Kidney (tissue), 14 donors: ENCODE measurements around the gene ARHGEF12. TPM values are rescaled to one million over a fixed set of nuclear protein-coding genes. Genes with fewer than 3 reads are reported as not detected.

Experiments
- DNase-seq, 5 donors: peaks; one replicate each; pipeline ENCODE4 v3.0.0-alpha.2; 2013 to 2020
- FAIRE-seq: peaks from 2 replicates; lab custom pipeline; 2012; peaks lifted over from hg19 to GRCh38; lab: Jason Lieb, UNC
- H3K27ac ChIP-seq, 2 donors: one replicate each; pipeline ENCODE4 v1.7.0; 2013; ENCODE audit warnings: low read depth in 2 of 2, low read length in 2 of 2, inconsistent platforms in 1 of 2
- H3K27me3 ChIP-seq: one replicate; pipeline ENCODE4 v1.7.1; 2013; ENCODE audit warnings: low read length, inconsistent platforms; ENCODE audit not compliant: control insufficient read depth, insufficient read depth
- H3K36me3 ChIP-seq, 3 donors: one replicate each; pipeline versions ENCODE4 v1.7.0 to v1.7.1; 2013; ENCODE audit warnings: low read length in 3 of 3, control low read depth in 1 of 3, inconsistent platforms in 1 of 3; ENCODE audit not compliant: insufficient read depth in 3 of 3, control insufficient read depth in 2 of 3
- H3K4me1 ChIP-seq, 3 donors: one replicate each; pipeline versions ENCODE4 v1.7.0 to v1.7.1; 2013; ENCODE audit warnings: low read length in 3 of 3, inconsistent platforms in 1 of 3, low read depth in 1 of 3; ENCODE audit not compliant: control insufficient read depth in 2 of 3, insufficient read depth in 2 of 3
- H3K4me3 ChIP-seq, 3 donors: one replicate each; pipeline versions ENCODE4 v1.7.0 to v1.8.1; 2013; ENCODE audit warnings: low read length in 3 of 3, control low read depth in 1 of 3, inconsistent platforms in 1 of 3
- H3K9ac ChIP-seq, 3 donors: one replicate each; pipeline versions ENCODE4 v1.7.0 to v1.7.1; 2013; ENCODE audit warnings: low read length in 3 of 3, control low read depth in 1 of 3, inconsistent platforms in 1 of 3
- H3K9me3 ChIP-seq, 3 donors: one replicate each; pipeline versions ENCODE4 v1.7.0 to v1.7.1; 2013; ENCODE audit warnings: low read length in 3 of 3, control low read depth in 1 of 3, inconsistent platforms in 1 of 3; ENCODE audit not compliant: control insufficient read depth in 2 of 3, insufficient read depth in 1 of 3
- intact Hi-C: fragments of 100-400 bp; cut with DNase I; formaldehyde crosslinking; loops from one replicate; pipeline ENCODE4 v1.11.1; 2022
- polyA plus RNA-seq: library from polyadenylated mRNA; stranded (reverse); fragments of 350-450 nt; fragmentation: Illumina TruSeq; extraction: RNeasy Lipid Tissue Mini Kit (QIAGEN cat#74804); gene quantifications from one replicate; pipeline ENCODE4 v1.2.3, GENCODE V29; 2014; ENCODE audit warnings: low read depth, low replicate concordance; ENCODE audit not compliant: insufficient read depth
- total RNA-seq: library from RNA; stranded (reverse); fragmentation: NEBNext Ultra II Directional; extraction: Animal tissue kit (Norgen Biotek cat#: 25700); gene quantifications from one replicate; pipeline ENCODE4 v1.2.1, GENCODE V29; 2021
- TF ChIP-seq, protein P1 (sequence below): IDR thresholded peaks from 3 replicates; pipeline ENCODE4 v1.5.1; 2012; ENCODE audit warnings: mild to moderate bottlenecking, moderate library complexity, borderline replicate concordance; ENCODE audit not compliant: insufficient read depth; ENCODE audit errors: extremely low read depth
- donor health status: control.
- donor health status: control.
- donor health status: control.
- donor health status: control.
- donor health status: control.
- donor health status: DM: yes; HTN: yes; CAD: no.
- donor health status: Normal renal cell carcinoma (clear cell type).

ARHGEF12 gene
- total and polyA plus RNA-seq, 2 donors from 2014 or later: 21.1 to 161 TPM

DNA sequence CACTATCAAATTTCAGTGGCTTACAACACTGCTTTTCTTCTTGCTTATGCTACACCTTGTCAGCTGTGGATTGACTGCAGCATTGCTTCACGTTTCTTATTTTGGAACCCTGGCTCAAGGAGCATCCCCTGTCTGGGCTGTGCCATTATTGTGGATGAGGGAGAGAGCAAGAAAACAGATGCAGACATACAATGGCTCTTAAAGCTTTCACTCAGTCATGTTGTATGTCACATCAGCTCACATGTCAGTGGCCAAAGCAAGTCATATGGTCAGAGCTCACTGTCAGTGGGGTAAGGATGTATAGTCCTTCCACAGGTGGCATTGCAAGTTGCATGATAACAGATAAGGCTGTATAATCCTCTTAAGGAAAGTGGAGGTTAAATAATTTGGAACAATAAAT lies 10.0 kb downstream of the ARHGEF12 start:
- TF ChIP-seq, protein P1, sequence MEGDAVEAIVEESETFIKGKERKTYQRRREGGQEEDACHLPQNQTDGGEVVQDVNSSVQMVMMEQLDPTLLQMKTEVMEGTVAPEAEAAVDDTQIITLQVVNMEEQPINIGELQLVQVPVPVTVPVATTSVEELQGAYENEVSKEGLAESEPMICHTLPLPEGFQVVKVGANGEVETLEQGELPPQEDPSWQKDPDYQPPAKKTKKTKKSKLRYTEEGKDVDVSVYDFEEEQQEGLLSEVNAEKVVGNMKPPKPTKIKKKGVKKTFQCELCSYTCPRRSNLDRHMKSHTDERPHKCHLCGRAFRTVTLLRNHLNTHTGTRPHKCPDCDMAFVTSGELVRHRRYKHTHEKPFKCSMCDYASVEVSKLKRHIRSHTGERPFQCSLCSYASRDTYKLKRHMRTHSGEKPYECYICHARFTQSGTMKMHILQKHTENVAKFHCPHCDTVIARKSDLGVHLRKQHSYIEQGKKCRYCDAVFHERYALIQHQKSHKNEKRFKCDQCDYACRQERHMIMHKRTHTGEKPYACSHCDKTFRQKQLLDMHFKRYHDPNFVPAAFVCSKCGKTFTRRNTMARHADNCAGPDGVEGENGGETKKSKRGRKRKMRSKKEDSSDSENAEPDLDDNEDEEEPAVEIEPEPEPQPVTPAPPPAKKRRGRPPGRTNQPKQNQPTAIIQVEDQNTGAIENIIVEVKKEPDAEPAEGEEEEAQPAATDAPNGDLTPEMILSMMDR: no peak
- H3K27ac ChIP-seq: no peak overlapping the region
- DNase-seq (no peak), FAIRE-seq (no peak)
- H3K4me3 ChIP-seq: no peak overlapping the region
- no peak overlapping the region for H3K9ac ChIP-seq
- no peaks in the 10 kb centered on the region for H3K9me3 ChIP-seq
- peaks cover 0 to 37% (median 10%) of the 10 kb centered on the region in 3 donors for H3K4me1 ChIP-seq
- no peaks in the 10 kb centered on the region for H3K36me3 ChIP-seq
- no peaks in the 10 kb centered on the region for H3K27me3 ChIP-seq
- intact Hi-C loops: no loop called here

DNA sequence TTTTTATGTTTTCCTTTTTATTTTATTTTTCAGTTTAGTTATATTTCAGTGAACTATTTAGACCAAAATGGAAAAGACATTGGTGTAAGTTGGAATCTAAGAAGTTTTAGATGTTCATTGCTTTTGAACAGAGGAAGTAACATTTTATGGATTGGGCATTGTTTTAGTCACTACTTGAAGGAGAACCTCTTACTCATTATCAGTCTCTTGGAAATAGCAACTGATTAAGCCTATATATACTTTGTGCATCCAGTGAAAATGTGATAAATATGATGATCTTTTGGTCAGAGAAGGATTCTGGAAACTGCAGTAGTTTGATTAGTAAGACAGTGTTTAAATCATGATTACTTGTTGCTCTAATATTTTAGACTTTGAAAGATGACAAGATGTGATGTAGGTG lies 14.4 kb downstream of the ARHGEF12 start:
- intact Hi-C loops: no loop called here
- Histone ChIP-seq H3K27me3 (no peaks in the 10 kb centered on the region), H3K36me3 (no peaks in the 10 kb centered on the region), H3K9me3 (no peaks in the 10 kb centered on the region), H3K4me3 (no peak overlapping the region), H3K27ac (no peak overlapping the region), H3K9ac (no peak overlapping the region), H3K4me1 (peaks cover 0 to 9% (median 6%) of the 10 kb centered on the region in 3 donors)
- FAIRE-seq (no peak), DNase-seq (no peak)
- TF ChIP-seq, protein P1: no peak

DNA sequence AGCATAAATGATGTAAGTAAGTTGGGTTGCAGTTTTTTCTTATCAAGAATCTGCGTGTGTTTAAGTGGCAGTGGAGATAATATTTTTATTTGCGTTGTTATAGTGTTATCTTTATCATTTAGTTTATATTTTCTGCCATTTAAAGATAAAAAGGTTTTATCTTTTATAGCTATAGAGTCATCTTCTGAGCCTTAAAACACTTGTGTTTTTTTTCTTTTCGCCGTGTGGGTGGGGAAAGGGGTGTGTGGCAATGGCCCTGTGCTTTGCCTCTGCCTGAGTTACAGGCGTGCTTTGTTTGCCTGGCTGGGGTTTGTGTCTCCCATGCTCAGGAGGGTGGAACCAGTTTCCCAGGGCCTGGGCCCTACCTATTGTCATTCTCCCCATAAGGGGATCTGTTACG lies 16.2 kb downstream of the ARHGEF12 start:
- no peaks in the 10 kb centered on the region for H3K4me1 ChIP-seq
- TF ChIP-seq, protein P1: no peak
- no peak for FAIRE-seq

DNA sequence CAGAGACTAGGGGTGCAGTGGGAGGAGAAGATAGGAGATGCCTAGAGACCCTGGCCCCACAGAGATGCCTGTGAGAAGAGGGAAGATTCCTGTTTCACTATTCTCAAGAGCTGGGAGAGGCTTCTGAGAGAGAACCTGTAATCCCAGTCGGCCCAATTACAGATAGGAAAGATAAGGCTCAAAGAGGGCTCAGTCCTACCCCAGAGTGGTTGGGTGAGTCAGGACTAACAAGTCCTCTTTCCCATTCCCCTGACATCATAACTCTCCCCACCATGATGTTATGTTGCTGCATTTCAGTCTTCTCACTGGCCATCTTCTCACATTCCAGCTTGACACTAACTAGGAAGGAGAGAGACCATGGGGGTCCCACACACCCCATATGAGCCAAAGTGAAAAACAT lies 17.9 kb downstream of the ARHGEF12 start:
- H3K27me3 ChIP-seq: no peaks in the 10 kb centered on the region
- H3K36me3 ChIP-seq: no peaks in the 10 kb centered on the region
- DNase-seq: no peak
- intact Hi-C loops: no loop called here
- no peak overlapping the region for H3K9ac ChIP-seq
- H3K9me3 ChIP-seq: no peaks in the 10 kb centered on the region
- H3K4me1 ChIP-seq: peaks cover 0 to 2% (median 2%) of the 10 kb centered on the region in 3 donors
- TF ChIP-seq, protein P1: no peak
- H3K27ac ChIP-seq: no peak overlapping the region
- H3K4me3 ChIP-seq: no peak overlapping the region
- no peak for FAIRE-seq

More for the DNA sequence above, 16.2 kb downstream of the ARHGEF12 start:
- Histone ChIP-seq H3K27ac (no peak overlapping the region), H3K4me3 (no peak overlapping the region), H3K9ac (no peak overlapping the region), H3K36me3 (no peaks in the 10 kb centered on the region), H3K9me3 (no peaks in the 10 kb centered on the region), H3K27me3 (no peaks in the 10 kb centered on the region)
- no peak for DNase-seq
- intact Hi-C loops: no loop called here
